ENCODE results near the gene CORT.
A peak's percentile ranks its signal among the peaks of the same experiment; 100 is the strongest.
"Not testable (repeated sequence)": the region's sequence is repeated elsewhere in the genome, so short reads cannot be mapped to it uniquely, and the experiment has no call there.

CORT gene

DNA sequence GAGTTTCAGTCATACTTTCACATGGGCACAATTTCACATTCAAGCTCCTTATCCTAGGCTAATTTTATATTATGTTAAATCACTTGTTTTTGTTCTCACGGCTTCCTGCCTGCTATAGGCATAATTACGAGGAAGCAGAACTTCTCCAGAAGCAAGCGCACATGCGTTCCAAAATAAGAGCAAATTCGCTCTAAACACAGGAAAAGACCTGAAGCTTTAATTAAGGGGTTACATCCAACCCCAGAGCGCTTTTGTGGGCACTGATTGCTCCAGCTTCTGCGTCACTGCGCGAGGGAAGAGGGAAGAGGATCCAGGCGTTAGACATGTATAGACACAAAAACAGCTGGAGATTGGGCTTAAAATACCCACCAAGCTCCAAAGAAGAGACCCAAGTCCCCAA, at the start of gene CORT:
TSS of gene CORT (plus strand) at position 281 of the 400 bp plus-strand sequence. CDS start 193 bp downstream, outside the sequence.
- DNase-seq (ENCODE audit: low read depth in 2 of 2) = no peak

DNA sequence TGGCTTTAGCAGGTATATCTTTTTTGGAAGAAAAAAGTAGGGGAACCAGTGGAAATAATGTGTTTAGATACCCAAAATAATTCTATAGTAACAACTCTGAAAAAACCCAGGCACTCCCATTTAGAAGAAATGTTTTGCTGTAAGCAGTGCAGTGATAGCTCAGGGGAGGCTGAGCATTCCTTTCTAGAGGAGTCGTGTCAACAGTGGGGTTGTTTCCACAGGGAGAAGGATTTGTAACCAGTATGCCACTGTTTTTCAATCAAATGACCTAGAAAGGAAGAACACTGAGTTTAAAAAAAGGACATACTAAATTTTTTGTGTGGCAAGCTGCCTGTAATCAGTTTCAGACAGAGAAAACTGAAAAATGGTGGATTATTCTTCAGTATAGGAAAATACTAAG, 48.5 kb upstream of the CORT start:
- no peak for DNase-seq (ENCODE audit: low read depth in 2 of 2)

GRCh38 chr1:10402729-10403274, 47.0 kb upstream of the CORT start:
- no peak for DNase-seq (ENCODE audit: low read depth in 2 of 2)

GRCh38 chr1:10407201-10407600, 42.6 kb upstream of the CORT start:
- DNase-seq (ENCODE audit: low read depth in 2 of 2) = no peak

- no peak for DNase-seq (ENCODE audit: low read depth in 2 of 2)
These were observed 34.5 kb upstream of the CORT start for GRCh38 chr1:10415211-10415930.

- DNase-seq (ENCODE audit: low read depth in 2 of 2) = not testable (repeated sequence)
These were observed 33.9 kb upstream of the CORT start for GRCh38 chr1:10415967-10416366.

GRCh38 chr1:10418741-10419140, 31.1 kb upstream of the CORT start:
- not testable (repeated sequence) for DNase-seq (ENCODE audit: low read depth in 2 of 2)

DNA sequence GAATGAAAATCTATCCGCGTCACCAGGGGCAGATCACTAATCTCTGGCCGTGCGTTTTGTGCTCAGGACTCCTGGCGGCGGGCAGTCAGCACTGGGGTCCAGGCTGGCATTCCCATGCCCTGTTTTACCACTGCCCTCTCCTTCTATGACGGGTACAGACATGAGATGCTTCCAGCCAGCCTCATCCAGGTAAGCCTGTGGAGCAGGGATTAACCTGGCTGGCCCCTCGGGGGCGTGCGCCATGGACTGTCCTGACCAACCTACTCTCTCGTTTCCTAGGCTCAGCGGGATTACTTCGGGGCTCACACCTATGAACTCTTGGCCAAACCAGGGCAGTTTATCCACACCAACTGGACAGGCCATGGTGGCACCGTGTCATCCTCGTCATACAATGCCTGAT, 30.5 kb upstream of the CORT start:
- DNase-seq (ENCODE audit: low read depth in 2 of 2) = no peak

GRCh38 chr1:10421637-10422036, 28.2 kb upstream of the CORT start:
- DNase-seq (ENCODE audit: low read depth in 2 of 2) = no peak

DNA sequence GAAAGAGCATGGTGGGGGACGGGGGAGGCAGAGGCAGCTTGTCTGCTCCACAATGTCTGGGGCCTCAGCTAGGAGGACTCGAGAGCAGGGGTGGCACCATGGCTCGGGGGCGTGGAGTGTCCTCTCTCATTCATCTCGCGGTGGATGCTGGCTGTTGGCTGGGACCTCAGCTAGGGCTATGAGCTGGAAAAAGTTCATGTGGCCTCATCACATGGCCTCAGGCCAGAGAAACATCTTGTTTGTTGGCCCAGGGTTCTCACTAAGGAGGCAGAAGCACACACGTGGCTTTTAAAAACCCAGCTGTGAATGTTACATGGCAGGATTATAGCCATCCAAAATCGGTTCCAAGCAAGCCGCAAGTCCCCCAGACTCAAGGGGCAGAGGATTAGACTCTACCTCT, 25.8 kb upstream of the CORT start:
- no peak for DNase-seq (ENCODE audit: low read depth in 2 of 2)

DNA sequence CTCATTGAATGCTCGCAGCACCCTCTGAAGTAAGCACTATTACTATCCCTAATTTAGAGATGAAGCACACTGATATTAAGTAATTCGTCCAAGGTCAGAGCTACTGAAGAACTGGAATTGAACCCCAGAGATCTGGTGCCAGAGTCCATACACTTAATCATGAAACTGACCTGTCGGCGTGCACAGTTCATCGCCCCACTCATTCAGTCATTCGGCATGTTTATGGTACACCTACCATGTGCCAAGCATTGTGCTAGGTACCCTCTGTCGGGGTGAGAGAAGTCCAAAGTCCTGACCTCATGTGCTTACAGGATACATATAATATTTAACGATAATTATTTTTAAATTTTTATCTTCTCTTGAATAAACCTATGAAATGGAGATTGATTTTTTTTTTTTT, 25.2 kb upstream of the CORT start:
- DNase-seq (ENCODE audit: low read depth in 2 of 2) = no peak

DNA sequence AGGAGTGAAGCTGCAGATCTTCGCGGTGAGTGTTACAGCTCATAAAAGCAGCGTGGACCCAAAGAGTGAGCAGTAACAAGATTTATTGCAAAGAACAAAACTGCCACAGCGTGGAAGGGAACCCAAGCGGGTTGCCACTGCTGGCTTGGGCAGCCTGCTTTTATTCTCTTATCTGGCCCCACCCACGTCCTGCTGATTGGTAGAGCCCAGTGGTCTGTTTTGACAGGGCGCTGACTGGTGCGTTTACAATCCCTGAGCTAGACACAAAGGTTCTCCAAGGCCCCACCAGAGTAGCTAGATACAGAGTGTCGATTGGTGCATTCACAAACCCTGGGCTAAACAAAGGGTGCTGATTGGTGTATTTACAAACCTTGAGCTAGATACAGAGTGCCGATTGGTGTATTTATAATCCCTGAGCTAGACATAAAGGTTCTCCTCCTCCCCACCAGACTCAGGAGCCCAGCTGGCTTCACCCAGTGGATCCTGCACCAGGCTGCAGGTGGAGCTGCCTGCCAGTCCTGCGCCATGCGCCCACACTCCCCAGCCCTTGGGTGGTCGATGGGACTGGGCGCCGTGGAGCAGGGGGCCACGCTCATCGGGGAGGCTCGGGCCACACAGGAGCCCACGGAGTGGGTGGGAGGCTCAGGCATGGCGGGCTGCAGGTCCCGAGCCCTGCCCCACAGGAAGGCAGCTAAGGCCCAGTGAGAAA, 23.9 kb upstream of the CORT start:
- DNase-seq (ENCODE audit: low read depth in 2 of 2) = not testable (repeated sequence)

DNA sequence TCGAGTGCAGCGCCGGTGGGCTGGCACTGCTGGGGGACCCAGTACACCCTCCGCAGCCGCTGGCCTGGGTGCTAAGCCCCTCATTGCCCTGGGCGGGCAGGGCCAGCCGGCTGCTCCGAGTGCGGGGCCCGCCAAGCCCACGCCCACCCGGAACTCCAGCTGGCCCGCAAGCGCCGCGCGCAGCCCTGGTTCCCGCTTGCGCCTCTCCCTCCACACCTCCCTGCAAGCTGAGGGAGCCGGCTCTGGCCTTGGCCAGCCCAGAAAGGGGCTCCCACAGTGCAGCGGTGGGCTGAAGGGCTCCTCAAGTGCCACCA, 23.3 kb upstream of the CORT start:
- DNase-seq (ENCODE audit: low read depth in 2 of 2) = not testable (repeated sequence)

GRCh38 chr1:10428984-10429383, 20.8 kb upstream of the CORT start:
- no peak for DNase-seq (ENCODE audit: low read depth in 2 of 2)

GRCh38 chr1:10429868-10430215, 20.0 kb upstream of the CORT start:
- DNase-seq (ENCODE audit: low read depth in 2 of 2) = no peak

DNA sequence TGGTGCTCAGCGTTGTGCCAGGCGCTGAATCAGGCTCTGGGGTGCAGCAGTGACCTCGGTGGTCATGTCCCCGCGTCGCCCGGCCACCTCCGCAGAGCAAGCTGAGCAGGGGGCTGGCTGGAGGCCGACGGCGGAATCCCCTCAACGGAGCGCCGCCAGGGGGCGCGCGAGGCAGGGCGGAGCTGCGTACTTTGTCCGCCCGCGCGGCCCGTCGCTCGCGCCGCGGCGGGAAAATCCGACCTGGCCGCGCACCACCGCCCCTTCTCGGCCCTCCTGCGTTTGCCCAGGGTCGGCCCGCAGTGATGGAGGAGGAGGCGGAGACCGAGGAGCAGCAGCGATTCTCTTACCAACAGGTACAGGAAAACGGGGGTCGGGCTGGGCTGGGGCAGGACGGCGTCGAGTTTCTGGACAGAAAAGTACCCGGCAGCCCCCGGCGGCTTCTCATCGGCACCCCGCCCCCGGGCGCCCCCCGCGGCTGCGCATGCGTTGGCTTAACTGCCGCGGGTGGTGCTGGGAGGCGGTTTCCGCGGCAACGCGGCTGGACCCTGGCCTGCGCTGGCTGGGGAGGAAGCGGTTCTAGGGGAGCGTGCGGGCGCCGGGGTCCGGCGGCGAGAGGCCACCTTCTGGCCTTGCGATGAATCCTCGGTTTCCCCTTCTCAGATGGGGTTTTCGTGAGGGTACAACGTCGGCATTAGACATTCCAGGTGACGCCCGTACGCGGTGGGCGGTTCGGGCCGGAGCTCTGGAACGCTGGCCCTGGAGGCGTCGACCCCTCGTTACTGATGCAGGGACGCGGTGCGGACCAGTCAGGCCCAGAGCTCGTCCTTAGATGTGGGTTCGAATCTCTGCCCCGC, 19.4 kb upstream of the CORT start, which contains the start of gene CENPS:
TSS of gene CENPS (plus strand) at position 218 of the 854 bp plus-strand sequence. CDS start at position 303, 85 bp downstream.
- peak; percentile 90 to 96 for DNase-seq (ENCODE audit: low read depth in 2 of 2)

- no peak for DNase-seq (ENCODE audit: low read depth in 2 of 2)
These were observed 18.6 kb upstream of the CORT start for GRCh38 chr1:10431070-10431730.

GRCh38 chr1:10432910-10433700, 16.7 kb upstream of the CORT start:
- no peak for DNase-seq (ENCODE audit: low read depth in 2 of 2)

DNA sequence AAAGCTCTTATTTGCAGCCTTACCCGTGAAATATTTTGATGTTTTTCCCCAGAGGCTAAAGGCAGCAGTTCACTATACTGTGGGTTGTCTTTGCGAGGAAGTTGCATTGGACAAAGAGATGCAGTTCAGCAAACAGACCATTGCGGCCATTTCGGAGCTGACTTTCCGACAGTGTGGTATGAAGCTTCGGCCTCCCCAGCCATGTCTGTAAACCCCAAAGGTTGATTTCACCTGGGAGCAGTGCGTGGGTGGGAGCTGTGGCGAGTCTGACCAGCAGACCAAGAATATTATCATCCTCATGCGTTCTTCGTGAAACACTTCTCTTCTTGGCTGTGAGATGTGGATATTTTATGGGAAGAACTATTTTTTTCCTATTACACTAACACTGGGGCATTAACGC, 16.0 kb upstream of the CORT start:
- no peak for DNase-seq (ENCODE audit: low read depth in 2 of 2)

DNA sequence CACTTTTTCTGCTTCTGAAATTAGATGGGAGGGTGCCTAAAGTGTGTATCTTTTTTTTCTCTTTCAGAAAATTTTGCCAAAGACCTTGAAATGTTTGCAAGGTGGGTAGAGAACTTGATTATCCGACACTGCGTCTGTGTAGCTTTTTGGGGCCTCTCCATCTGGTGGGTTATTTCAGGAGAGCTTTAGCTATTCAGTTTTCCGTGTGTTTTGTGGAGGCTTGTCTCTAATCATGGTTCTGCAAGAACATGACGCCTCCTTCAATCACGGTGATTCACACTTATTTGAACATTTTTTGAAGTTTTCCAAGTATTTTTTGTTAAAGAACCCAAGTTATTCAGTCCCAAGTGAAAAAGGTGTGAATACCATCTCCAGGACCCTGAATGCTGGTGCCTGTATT, 15.2 kb upstream of the CORT start:
- DNase-seq (ENCODE audit: low read depth in 2 of 2) = no peak

DNA sequence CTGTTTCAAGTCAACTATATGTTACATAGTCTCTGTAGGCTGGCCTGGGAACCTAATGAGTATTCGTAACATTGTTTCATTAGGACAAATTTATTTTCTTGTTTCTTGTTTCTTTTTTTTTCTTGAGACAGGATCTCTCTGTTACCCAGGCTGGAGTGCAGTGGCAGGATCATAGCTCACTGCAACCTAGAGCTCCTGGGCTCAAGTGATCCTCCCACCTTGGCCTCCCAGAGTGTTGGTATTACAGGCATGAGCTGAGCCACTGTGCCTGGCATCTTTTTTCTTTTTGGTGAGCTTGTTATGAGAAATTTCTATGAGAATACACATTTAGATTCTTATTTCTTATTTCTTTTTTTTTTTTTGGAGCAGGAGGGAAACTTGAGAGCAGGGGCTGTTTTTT, 12.8 kb upstream of the CORT start:
- DNase-seq (ENCODE audit: low read depth in 2 of 2) = no peak
